Colonic mucosa (tissue), 4 donors: ENCODE results near the gene ABL1. TPM values are rescaled to one million over a fixed set of nuclear protein-coding genes. Genes with fewer than 3 reads are reported as not detected.

ENCODE experiments used
- DNase-seq: peaks from one replicate; pipeline ENCODE4 v3.0.0-alpha.2; 2020
- H3K27ac ChIP-seq: fragments of 200-600 bp; one replicate; pipeline ENCODE4 v1.8.0; 2021
- H3K27me3 ChIP-seq: fragments of 200-600 bp; one replicate; pipeline ENCODE4 v1.8.0; 2021
- H3K36me3 ChIP-seq: fragments of 200-600 bp; one replicate; pipeline ENCODE4 v1.8.0; 2021
- H3K4me1 ChIP-seq: fragments of 200-600 bp; one replicate; pipeline ENCODE4 v1.8.0; 2021; ENCODE audit warnings: mild to moderate bottlenecking
- H3K4me3 ChIP-seq: fragments of 200-600 bp; one replicate; pipeline ENCODE4 v1.8.0; 2021
- H3K9ac ChIP-seq, 2 donors: one replicate each; pipeline ENCODE4 v1.7.0; 2013; ENCODE audit warnings: control low read depth in 2 of 2, low read depth in 2 of 2, low read length in 2 of 2
- H3K9me3 ChIP-seq: fragments of 200-600 bp; one replicate; pipeline ENCODE4 v1.8.0; 2021
- CTCF ChIP-seq: fragments of 200-600 bp; IDR thresholded peaks from one replicate; pipeline ENCODE4 v1.8.0; 2022; ENCODE audit warnings: antibody characterized with exemption, mild to moderate bottlenecking
- intact Hi-C: fragments of 100-400 bp; cut with DNase I; formaldehyde crosslinking; loops from one replicate; pipeline ENCODE4 v1.14.1; 2022
- total RNA-seq, 2 donors: library from RNA; stranded (reverse); fragmentation: NEBNext Ultra II Directional in 1 of 2; extraction: Animal tissue kit (Norgen Biotek cat#: 25700) in 1 of 2; gene quantifications; one replicate each; pipeline ENCODE4 v1.2.1, GENCODE V29; 2021
- donor health status: healthy.
- donor health status: DM: no; HTN: no; CAD: no.
- donor health status: DM: no; HTN: no; CAD: no.

Gene ABL1
- total RNA-seq, 2 donors from 2014 or later = 86.0 to 97.9 TPM

- DNase-seq = no peak
- H3K4me1 ChIP-seq = no peaks in the 10 kb centered on the region
- intact Hi-C loops = no loop called here
- TF ChIP-seq CTCF = no peak
- H3K9me3 ChIP-seq = no peaks in the 10 kb centered on the region
- no peak overlapping the region for H3K4me3 ChIP-seq
- no peak overlapping the region for H3K27ac ChIP-seq
- no peaks in the 10 kb centered on the region for H3K27me3 ChIP-seq
- no peak overlapping the region for H3K9ac ChIP-seq
- peaks cover 13% of the 10 kb centered on the region for H3K36me3 ChIP-seq
Measured at GRCh38 chr9:130857864-130858738, 23.0 kb downstream of the ABL1 start.

GRCh38 chr9:130858739-130859705 is 24.0 kb downstream of the ABL1 start:
- TF ChIP-seq CTCF = no peak
- no peak for DNase-seq
- no peaks in the 10 kb centered on the region for H3K27me3 ChIP-seq
- H3K36me3 ChIP-seq = peaks cover 13% of the 10 kb centered on the region
- no peak overlapping the region for H3K27ac ChIP-seq
- intact Hi-C loops = no loop called here
- H3K9ac ChIP-seq = no peak overlapping the region
- no peaks in the 10 kb centered on the region for H3K4me1 ChIP-seq
- H3K4me3 ChIP-seq = no peak overlapping the region
- H3K9me3 ChIP-seq = no peaks in the 10 kb centered on the region

GRCh38 chr9:130860458-130861316 is 25.6 kb downstream of the ABL1 start:
- no peaks in the 10 kb centered on the region for H3K4me1 ChIP-seq
- peak; percentile 38 for DNase-seq
- H3K9ac ChIP-seq = no peak overlapping the region
- TF ChIP-seq CTCF = no peak
- H3K9me3 ChIP-seq = no peaks in the 10 kb centered on the region
- intact Hi-C loops = loop anchor here (5.0 kb wide), 1 partner anchor 88 kb away; no protein-coding TSS in a partner anchor
- peaks cover 6% of the 10 kb centered on the region for H3K36me3 ChIP-seq
- no peak overlapping the region for H3K4me3 ChIP-seq
- H3K27me3 ChIP-seq = no peaks in the 10 kb centered on the region
- H3K27ac ChIP-seq = peak overlapping the region; percentile 40

- no peaks in the 10 kb centered on the region for H3K4me1 ChIP-seq
- no peak overlapping the region for H3K9ac ChIP-seq
- no peaks in the 10 kb centered on the region for H3K9me3 ChIP-seq
- no peak for DNase-seq
- no peak overlapping the region for H3K4me3 ChIP-seq
- intact Hi-C loops = loop anchor here (2.0 to 5.0 kb wide), 2 partner anchors 89 to 157 kb away; no protein-coding TSS in a partner anchor
- no peaks in the 10 kb centered on the region for H3K27me3 ChIP-seq
- H3K27ac ChIP-seq = no peak overlapping the region
- no peak for TF ChIP-seq CTCF
- H3K36me3 ChIP-seq = no peaks in the 10 kb centered on the region
Measured at GRCh38 chr9:130861372-130862180, 26.5 kb downstream of the ABL1 start.
